Glomerular visceral epithelial cell (primary cell): Measurements from ENCODE around the gene TCEAL7.

Experiments used
- DNase-seq: peaks from one replicate; pipeline ENCODE4 v3.0.0-alpha.2; 2016; ENCODE audit errors: extremely low spot score

TCEAL7 gene

DNA sequence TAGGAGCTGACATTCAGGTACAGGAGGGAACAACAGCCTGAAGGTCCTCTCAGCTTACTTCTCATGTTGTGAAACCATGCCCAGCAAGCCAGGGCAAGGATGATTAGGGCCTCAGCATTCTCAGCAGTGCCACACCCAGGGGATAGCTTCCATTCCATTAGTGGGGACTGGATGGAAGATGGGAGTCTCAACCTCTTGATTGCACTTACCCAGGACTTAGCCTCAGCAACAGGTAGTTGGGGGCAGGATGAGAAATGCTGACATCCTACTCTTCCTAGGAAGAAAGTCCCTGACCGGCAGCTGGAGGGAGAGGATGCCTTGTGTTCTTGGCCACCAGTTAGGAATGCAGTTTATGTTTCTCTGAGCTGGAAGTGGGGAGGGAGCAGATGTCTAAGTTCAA, 37.5 kb downstream of the TCEAL7 start:
- no peak for DNase-seq

DNA sequence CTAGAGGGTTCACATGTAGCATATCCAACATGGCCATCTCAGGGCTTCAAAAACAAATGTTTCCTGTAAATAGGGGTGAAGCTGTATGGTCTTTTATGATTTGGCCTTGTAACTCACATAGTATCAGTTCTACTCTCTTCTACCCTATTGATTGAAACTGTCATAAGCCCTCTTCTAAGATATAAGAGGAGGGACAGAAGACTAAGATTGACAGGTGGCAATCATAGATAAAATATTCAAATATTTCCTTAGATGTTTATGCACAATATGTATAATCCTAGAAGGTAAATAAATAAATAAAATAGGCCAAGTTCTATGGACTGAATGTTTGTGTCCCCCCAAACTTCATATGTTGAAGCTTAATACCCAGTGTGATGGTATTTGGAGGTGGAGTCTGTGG, 39.4 kb downstream of the TCEAL7 start:
- no peak for DNase-seq

DNA sequence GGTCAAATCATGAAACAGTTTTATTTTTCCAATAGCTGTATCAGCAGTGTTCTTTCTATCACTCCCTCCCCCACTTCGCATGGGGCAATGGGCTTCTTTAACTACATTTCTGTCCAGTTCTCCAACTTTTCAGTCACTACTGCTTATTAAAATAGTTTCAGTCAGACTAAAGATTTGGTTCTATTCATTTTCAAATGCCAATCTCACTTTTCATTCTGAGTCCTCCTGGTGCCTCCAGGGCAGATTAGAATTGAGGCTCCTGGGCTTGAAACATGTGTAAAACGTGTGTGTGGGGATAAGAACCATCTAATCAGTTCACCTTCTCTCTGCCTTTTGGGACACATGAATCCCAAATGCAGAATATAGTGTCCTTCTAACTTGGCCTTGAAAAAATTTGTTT, 42.8 kb downstream of the TCEAL7 start:
- no peak for DNase-seq

DNA sequence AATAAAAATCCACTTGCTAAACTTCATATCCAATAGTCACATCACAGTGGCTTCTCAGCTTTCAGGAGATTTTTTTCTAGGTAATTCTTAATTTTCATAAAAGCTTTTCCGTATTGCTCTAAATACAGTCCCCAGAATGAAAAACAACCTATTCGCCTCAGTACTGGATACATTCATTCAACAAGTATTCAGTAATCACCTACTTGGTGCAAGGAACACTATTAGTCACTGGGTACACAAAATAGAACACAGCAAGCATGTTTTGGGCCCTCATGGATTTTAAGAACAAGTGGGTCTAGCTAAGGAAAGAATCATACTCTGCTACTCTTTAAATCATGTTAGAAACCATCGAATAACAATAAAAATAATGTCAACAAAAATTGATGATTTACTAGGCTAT, 43.5 kb downstream of the TCEAL7 start:
- DNase-seq: no peak

DNA sequence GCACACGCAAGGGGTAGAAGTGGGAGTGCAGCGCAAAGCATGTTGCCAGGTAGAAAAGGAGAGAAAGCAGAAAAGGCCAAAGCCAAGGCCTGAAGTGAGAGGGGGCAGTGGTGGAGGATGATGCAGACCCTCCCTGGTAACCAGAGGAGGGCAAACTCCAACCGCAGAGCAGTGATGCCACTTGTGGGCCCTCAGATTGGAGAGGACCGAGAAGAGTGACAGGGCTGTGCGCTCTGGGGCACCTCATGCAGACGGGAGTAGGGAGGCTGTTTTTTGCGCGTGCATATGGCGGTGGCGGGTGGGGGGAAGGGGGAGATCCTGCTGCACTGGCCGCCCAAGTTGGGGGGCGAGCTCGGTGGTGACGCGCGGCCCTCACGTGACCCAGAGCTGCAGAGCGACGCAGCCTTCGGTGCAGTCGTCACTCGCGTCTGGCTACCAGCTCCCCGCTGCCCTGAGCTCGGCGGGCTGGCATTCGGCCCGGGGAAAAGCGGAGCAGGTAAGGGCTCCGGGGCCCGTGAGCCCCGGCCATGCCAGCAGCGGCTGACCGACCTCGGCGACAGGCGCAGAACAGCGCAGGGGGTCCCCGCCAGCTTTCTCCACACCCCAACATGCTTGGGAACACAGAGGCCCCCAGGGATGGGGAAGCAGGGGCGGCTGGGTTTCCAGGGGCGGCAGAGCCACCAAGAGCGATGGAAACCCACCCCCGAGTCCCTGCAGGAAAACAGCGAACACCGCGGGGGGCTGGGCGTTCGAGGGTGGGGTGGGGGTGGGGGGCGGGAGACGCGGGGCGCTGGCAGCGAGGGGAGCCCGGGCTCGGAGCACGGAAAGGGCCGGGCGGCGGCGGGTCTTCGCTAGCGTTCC, 46.3 kb downstream of the TCEAL7 start, which contains the start of gene BEX3:
TSS of gene BEX3 (plus strand) at position 421 of the 861 bp plus-strand sequence. CDS start 984 bp downstream, outside the sequence.
- DNase-seq: peak; percentile 46

DNA sequence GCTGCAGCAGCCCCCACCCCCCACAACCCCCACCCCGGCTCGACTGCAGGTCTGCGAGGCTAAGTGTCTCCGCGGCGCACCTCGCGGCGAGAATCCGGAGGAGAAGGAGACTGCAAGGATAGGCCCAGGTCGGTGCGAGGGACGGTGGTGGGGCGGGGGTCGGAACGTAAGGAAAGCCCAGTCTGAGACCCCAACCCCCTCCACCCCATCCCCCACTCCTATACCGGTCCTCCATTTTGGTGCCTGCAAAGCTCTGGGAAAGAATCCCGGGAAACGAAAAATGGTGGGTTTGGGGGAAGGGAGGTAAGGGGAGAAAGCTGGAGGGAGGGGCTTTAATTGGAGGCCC, 46.9 kb downstream of the TCEAL7 start:
- DNase-seq: peak; percentile 15

DNA sequence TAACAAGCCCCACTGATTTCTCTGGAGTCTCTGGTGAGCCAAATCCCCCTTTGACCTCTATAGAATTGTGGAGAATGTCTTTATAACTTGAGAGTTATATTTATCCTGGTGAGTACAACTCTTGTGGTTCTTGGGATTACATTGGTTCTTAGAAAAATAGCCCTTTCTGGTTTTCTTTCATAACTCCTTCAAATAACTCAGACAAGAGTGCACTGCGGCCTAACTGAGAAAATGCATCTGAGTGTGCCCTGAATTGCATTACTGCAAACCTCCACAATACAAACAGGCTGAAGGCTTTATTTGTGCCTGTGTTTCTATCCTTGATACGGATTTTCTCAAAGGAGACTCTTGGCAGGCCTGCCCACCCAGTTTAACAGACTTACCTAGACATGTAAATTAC, 49.0 kb downstream of the TCEAL7 start:
- DNase-seq: no peak
